GM23338 (cell line): ENCODE results near the gene RSU1.

Experiments used
- CTCF ChIP-seq, 2 experiments: fragments of 200-600 bp in 1 of 2; sonication (generic) in 1 of 2; conservative IDR thresholded peaks; 2 replicates each; pipeline versions ENCODE4 v1.5.1 to v1.6.1; 2016 to 2017; ENCODE audit warnings: antibody characterized with exemption in 2 of 2, low read depth in 2 of 2, mild to moderate bottlenecking in 2 of 2, moderate library complexity in 1 of 2
- ETS1 ChIP-seq: IDR thresholded peaks from 2 replicates; pipeline ENCODE4 v1.6.1; 2016; ENCODE audit warnings: antibody characterized with exemption
- EZH2 ChIP-seq: fragments of 200-600 bp; sonication (generic); IDR thresholded peaks from one replicate; pipeline ENCODE4 v1.8.0; 2017; ENCODE audit warnings: antibody characterized with exemption, mild to moderate bottlenecking, low read depth; ENCODE audit not compliant: unreplicated experiment
- EZH2phosphoT487 ChIP-seq: fragments of 200-600 bp; sonication (generic); IDR thresholded peaks from one replicate; pipeline ENCODE4 v1.8.1; 2018; ENCODE audit warnings: antibody characterized with exemption; ENCODE audit not compliant: unreplicated experiment
- JUNB ChIP-seq: IDR thresholded peaks from one replicate; pipeline ENCODE4 v1.6.1; 2016; ENCODE audit warnings: antibody characterized with exemption; ENCODE audit not compliant: unreplicated experiment
- POLR2AphosphoS5 ChIP-seq: IDR thresholded peaks from 2 replicates; pipeline ENCODE4 v1.6.1; 2016; ENCODE audit warnings: antibody characterized with exemption, low read depth
- STAT1 ChIP-seq: IDR thresholded peaks from one replicate; pipeline ENCODE4 v1.6.1; 2016; ENCODE audit warnings: antibody characterized with exemption; ENCODE audit not compliant: unreplicated experiment

GRCh38 chr10:16689696-16690095, 127.5 kb downstream of the RSU1 start:
- no peak for TF ChIP-seq CTCF (conservative IDR thresholded peaks at IDR 0.05; ENCODE audit: low read depth in 2 of 2)
- no peak for TF ChIP-seq JUNB
- TF ChIP-seq EZH2phosphoT487: no peak
- no peak for TF ChIP-seq EZH2
- TF ChIP-seq STAT1: no peak
- TF ChIP-seq POLR2AphosphoS5: no peak
- no peak for TF ChIP-seq ETS1
